ENCODE data around the gene MNX1.
A peak's percentile ranks its signal among the peaks of the same experiment; 100 is the strongest.

Gene MNX1

DNA sequence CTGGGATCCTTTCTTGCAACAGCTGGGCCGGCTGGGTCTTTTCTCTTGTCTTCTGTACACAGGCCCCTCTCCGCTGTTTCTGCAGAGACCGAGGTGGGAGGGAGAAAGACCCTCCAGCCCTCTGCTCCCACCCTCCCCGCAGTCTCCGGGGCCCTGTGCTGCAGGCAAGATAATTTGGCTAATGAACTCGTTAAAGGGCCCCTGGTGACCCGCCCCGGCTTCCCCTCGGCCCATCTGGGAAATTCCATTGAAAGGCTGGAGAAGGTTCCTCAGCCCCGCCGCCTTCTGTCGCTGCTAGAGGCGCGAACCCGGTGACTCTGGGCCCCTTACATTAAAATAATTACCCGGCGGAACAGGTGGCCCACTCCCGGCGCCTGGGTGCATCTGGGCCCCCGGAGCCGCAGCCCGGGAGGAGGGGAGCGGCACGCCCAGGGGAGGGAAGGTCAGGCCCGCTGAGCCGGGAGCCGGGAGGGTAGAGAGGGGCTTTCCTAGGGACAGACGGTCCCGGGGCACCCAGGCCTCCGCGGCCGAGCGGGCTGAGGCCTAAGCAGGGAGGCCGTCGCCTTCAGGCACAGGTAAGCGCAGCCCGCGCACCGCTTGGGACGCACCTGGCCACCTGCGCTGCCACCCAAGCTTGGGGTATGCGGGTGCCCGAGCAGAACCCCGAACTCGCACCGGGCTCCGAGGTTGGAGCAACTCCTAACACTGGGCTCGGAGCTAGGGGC lies 7.3 kb upstream of the MNX1 start:
- TF ChIP-seq, protein P1, sequence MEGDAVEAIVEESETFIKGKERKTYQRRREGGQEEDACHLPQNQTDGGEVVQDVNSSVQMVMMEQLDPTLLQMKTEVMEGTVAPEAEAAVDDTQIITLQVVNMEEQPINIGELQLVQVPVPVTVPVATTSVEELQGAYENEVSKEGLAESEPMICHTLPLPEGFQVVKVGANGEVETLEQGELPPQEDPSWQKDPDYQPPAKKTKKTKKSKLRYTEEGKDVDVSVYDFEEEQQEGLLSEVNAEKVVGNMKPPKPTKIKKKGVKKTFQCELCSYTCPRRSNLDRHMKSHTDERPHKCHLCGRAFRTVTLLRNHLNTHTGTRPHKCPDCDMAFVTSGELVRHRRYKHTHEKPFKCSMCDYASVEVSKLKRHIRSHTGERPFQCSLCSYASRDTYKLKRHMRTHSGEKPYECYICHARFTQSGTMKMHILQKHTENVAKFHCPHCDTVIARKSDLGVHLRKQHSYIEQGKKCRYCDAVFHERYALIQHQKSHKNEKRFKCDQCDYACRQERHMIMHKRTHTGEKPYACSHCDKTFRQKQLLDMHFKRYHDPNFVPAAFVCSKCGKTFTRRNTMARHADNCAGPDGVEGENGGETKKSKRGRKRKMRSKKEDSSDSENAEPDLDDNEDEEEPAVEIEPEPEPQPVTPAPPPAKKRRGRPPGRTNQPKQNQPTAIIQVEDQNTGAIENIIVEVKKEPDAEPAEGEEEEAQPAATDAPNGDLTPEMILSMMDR (conservative IDR thresholded peaks at IDR 0.05): no peak
- no peak for TF ChIP-seq ZFX (IDR thresholded peaks at IDR 0.05)
- no peak overlapping the region for H3K27ac ChIP-seq

DNA sequence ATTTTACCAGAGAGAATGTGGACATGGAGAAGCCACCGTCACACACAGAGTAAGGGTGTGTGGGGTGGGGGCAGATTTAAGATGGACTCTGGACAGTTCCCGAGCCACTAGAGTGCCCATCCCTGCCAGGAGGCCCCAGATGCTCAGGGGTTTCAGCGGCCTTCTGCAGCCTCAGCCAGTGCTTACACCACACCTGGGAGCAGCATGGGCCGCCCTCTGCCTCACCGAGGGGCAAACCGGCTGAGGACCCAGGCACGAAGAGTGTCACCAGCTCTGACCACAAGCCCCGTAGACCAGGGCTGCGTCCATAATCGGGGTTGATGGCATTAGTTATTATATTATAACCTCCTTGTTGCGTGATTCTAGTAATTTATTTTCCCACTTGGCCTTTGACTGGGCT lies 6.7 kb upstream of the MNX1 start:
- H3K27ac ChIP-seq: no peak overlapping the region
- TF ChIP-seq ZFX (IDR thresholded peaks at IDR 0.05): no peak
- TF ChIP-seq, protein P1 (conservative IDR thresholded peaks at IDR 0.05): no peak

DNA sequence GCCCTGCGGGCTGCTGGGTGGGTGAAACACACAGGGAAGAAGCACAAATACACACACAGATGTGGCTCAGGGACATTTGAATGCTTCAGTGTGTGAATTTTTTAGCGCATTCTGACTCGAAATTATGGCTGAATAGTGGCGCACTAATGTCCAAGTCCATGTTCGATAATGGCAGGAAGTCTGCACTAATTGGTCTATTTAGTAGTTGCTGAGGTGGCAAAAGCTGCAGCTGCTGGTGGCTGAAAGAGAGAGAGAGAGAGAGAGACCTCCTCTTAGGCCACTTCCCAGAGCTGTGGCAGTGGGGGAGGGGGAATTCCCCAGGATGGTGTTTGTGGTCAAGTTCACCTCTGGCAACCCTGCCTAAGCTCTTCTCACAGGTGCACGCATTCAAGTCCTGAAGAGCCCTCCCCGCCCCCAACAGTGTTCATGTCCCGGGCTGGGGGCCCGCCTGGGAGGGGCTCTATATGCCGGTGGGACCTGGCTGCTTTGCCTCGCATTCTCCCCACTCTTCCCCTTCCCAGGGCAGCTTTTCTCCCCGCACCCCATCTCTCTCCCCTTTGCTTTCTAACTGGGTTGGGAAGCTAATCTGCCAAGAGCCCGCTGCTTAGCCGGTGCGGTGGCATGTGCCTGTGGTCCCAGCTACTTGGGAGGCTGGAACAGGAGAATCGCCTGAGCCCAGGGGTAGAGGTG lies 6.0 kb upstream of the MNX1 start:
- TF ChIP-seq, protein P1 (conservative IDR thresholded peaks at IDR 0.05): no peak
- no peak for TF ChIP-seq ZFX (IDR thresholded peaks at IDR 0.05)
- H3K27ac ChIP-seq: no peak overlapping the region

DNA sequence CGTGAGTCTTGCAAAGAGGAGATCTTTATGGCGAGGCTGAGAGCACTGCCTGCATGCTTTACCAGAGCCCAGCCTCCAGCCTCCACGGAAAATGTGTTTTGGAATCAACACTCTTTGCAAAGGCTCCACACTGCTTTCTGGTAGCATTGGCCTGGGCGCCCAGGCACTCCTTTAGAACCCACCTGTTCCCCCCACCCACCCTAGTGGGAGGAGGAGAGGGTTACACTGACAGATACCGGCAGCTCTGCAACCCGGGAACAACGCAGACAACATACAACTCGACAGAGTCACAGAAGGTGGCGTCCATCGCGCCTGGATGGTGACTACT lies 5.5 kb upstream of the MNX1 start:
- TF ChIP-seq ZFX (IDR thresholded peaks at IDR 0.05): no peak
- TF ChIP-seq, protein P1 (conservative IDR thresholded peaks at IDR 0.05): no peak
- H3K27ac ChIP-seq: no peak overlapping the region

DNA sequence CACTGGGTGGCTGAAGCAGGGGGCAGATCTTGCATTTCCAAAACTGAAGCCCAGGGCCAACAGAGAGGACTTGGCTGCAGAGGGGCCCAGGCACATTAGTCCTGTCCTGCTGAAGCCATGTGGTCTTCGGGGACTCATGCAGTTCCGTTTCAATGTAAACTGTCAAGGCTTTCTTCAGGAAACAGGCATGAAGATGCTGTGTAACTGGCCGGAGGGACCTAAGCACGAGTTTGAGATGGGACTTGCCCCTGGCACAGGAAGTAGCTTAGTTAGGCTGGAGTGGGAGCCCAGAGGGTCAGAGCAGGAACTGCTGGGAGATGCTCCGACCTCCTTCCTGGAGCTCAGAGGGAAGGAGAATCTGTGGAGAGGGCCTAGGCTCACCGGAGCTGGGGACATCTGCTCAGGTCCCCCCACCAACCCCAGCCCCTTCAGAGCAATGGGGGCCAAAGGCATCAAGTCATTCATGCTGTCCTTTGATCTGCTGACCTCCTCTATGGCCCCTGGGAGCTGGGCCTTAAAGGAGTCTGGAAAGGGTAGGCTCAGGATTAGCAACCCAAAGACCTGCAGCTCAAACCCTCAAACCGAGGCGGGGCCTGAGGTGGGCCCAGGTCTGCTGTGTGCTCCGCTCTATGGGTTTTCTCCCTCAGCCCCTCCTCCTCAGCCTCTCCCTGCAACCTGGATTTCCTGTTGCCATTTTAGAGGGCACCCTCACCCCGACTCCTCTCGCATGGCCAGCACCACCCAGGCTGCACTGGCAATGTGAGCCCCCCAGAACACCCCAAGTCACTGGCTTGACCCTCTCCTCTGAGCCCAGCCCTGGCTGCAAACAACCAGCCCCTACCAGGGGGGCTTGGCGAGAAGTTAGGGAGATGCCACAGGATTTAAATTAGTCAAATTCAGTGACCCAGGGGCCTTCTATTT lies 4.4 kb upstream of the MNX1 start:
- TF ChIP-seq, protein P1 (conservative IDR thresholded peaks at IDR 0.05): no peak
- no peak for TF ChIP-seq ZFX (IDR thresholded peaks at IDR 0.05)
- H3K27ac ChIP-seq: no peak overlapping the region

DNA sequence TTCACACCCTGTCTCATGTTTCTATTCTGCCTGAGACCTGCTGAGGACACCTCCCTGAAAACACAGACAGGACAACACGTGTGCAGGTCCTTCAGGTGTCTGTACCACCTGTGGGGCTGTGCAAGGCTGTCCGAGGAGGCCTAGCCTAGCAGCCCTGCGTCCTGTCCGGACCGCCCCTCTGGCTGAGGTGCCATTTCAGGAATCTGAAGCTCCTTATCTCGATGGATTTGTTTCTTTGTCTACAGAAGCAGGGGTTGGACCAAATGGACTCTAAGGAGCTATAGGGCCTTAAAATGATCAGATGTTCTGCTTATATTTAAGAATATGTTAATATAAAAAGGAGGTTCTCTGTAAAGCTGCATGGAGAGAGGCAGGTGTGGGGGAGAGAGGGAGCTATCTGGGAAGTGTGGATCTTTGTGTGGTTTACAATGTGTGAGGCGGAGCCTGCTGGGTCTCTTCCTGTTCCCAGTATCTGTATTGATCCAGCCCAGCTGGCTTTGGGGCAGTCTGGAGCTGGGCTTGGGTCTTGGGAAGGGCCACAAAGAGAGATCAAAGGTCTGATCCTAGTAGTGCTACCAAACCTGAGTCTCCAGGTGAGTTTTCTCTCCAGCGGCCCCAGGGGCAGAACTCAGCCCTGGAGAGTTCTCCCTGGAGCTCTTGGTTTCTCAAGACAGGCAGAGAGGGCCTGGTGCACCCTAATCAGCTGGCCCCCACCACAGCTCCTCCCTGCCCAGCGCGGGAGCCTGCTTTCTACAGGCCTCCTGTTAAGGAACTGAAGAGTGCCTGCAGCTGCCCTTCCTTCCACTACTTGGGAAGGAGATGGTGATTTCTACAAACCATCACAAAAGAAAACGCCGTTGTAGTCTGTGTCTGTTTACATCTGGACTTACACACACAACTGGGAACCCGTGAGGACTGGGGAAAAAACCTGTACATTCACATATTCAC lies 3.4 kb upstream of the MNX1 start:
- TF ChIP-seq, protein P1 (conservative IDR thresholded peaks at IDR 0.05): no peak
- TF ChIP-seq ZFX (IDR thresholded peaks at IDR 0.05): no peak
- H3K27ac ChIP-seq: peak overlapping the region; percentile 3; the same call in 1 of the 2 replicates
